Suprapubic skin (tissue), 4 donors: ENCODE results near the gene MRPS23. TPM values are rescaled to one million over a fixed set of nuclear protein-coding genes. Genes with fewer than 3 reads are reported as not detected.

Experiments used
- DNase-seq, 2 donors: peaks; one replicate each; pipeline ENCODE4 v3.0.0-alpha.2; 2019; ENCODE audit warnings: low spot score in 2 of 2
- H3K27ac ChIP-seq: fragments of 200-600 bp; sonication (generic); one replicate; pipeline ENCODE4 v1.5.1; 2019
- H3K27me3 ChIP-seq: fragments of 200-600 bp; sonication (generic); one replicate; pipeline ENCODE4 v1.5.1; 2019
- H3K36me3 ChIP-seq: fragments of 200-600 bp; sonication (generic); one replicate; pipeline ENCODE4 v1.5.1; 2019
- H3K4me1 ChIP-seq: fragments of 200-600 bp; sonication (generic); one replicate; pipeline ENCODE4 v1.5.1; 2019
- H3K4me3 ChIP-seq: fragments of 200-600 bp; sonication (generic); one replicate; pipeline ENCODE4 v1.5.1; 2019; ENCODE audit warnings: mild to moderate bottlenecking
- H3K9me3 ChIP-seq: fragments of 200-600 bp; sonication (generic); one replicate; pipeline ENCODE4 v1.5.1; 2019
- EP300 ChIP-seq: sonication (generic); formaldehyde crosslinking; IDR thresholded peaks from one replicate; pipeline ENCODE4 v1.6.1; 2017; ENCODE audit warnings: antibody characterized with exemption
- POLR2A ChIP-seq, 2 donors: fragments of 450-650 bp; IDR thresholded peaks; one replicate each; pipeline ENCODE4 v1.6.1; 2017; ENCODE audit warnings: antibody characterized with exemption in 2 of 2, mild to moderate bottlenecking in 2 of 2, moderate library complexity in 2 of 2
- POLR2AphosphoS5 ChIP-seq, 3 donors: sonication (generic); formaldehyde crosslinking; IDR thresholded peaks; one replicate each; pipeline ENCODE4 v1.6.1; 2017; ENCODE audit warnings: antibody characterized with exemption in 3 of 3
- WGBS: methylation state at CpG from one replicate; pipeline ENCODE4 v1.1.5; 2018; 5-methylcytosine and 5-hydroxymethylcytosine counted together
- total RNA-seq, 4 donors: library from RNA; depleted of rRNA; stranded (reverse); fragments of >200 nt; gene quantifications; one replicate each; pipeline ENCODE4 v1.1.0, GENCODE V29; 2016
- TF ChIP-seq, protein P1 (sequence below), 2 donors: fragments of 200-600 bp in 1 of 2; fragments of 450-650 bp in 1 of 2; sonication (generic) in 1 of 2; IDR thresholded peaks; one replicate each; pipeline ENCODE4 v1.5.1; 2016 to 2019; ENCODE audit warnings: antibody characterized with exemption in 2 of 2, mild to moderate bottlenecking in 1 of 2, moderate library complexity in 1 of 2

The MRPS23 gene
- total RNA-seq, 4 donors from 2014 or later, result 7.4 to 15.2 (median 12.5) TPM

DNA sequence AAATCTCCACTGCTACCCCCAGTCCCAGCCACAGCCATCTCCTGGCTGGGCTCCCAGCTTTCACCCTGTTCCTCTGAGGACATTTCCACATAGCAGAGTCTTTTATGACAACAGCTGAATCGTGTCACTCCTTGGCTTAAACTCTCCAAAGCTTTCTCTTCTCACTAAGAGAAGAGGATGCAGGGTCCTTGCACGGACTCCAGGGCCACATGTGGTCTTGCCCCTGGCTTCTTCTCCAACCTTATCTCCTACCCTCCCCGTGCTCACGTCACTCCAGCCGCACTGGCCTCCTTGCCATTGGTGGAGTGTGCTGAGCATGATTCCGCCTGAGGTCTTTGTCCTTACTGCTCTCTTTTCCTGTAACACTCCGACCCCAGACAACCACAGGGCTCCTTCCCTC lies 64.8 kb downstream of the MRPS23 start:
- DNase-seq, result no peak
- no peak overlapping the region for H3K27ac ChIP-seq
- no peaks in the 10 kb centered on the region for H3K36me3 ChIP-seq
- no peaks in the 10 kb centered on the region for H3K9me3 ChIP-seq
- H3K4me1 ChIP-seq, result peaks cover 11% of the 10 kb centered on the region
- H3K27me3 ChIP-seq, result peaks cover 46% of the 10 kb centered on the region
- 72% methylated on average over 7 of the region's 7 CpGs for WGBS
- no peak overlapping the region for H3K4me3 ChIP-seq
- TF ChIP-seq, protein P1, sequence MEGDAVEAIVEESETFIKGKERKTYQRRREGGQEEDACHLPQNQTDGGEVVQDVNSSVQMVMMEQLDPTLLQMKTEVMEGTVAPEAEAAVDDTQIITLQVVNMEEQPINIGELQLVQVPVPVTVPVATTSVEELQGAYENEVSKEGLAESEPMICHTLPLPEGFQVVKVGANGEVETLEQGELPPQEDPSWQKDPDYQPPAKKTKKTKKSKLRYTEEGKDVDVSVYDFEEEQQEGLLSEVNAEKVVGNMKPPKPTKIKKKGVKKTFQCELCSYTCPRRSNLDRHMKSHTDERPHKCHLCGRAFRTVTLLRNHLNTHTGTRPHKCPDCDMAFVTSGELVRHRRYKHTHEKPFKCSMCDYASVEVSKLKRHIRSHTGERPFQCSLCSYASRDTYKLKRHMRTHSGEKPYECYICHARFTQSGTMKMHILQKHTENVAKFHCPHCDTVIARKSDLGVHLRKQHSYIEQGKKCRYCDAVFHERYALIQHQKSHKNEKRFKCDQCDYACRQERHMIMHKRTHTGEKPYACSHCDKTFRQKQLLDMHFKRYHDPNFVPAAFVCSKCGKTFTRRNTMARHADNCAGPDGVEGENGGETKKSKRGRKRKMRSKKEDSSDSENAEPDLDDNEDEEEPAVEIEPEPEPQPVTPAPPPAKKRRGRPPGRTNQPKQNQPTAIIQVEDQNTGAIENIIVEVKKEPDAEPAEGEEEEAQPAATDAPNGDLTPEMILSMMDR (IDR thresholded peaks at IDR 0.05), result no peak
- TF ChIP-seq POLR2AphosphoS5 (IDR thresholded peaks at IDR 0.05), result no peak
- no peak for TF ChIP-seq POLR2A (IDR thresholded peaks at IDR 0.05)
- no peak for TF ChIP-seq EP300

Other genes starting within 250 kb of the MRPS23 start
- not detected for gene CCDC182, start 104.7 kb downstream of the MRPS23 start, total RNA-seq
- 10 to 100 TPM in 2 of 4 donors, 1 to 10 TPM in 2; 5.1 to 34.2 (median 12.8) TPM for gene CUEDC1, start 105.4 kb upstream of the MRPS23 start, total RNA-seq
- 10 to 100 TPM; 45.3 to 76.0 (median 63.7) TPM for gene VEZF1, start 138.2 kb upstream of the MRPS23 start, total RNA-seq
- gene SRSF1, start 157.2 kb upstream of the MRPS23 start, total RNA-seq, result 100 to 1,000 TPM; 108 to 172 (median 125) TPM
- 10 to 100 TPM; 14.6 to 22.4 (median 16.5) TPM for gene DYNLL2, start 233.4 kb upstream of the MRPS23 start, total RNA-seq